Activated effector memory CD4-positive, alpha-beta T cell treated with Interleukin-2 at 50 U/mL for 16 hours (primary cell): ENCODE data around the gene KCP.

Experiments used
- DNase-seq: peaks from one replicate; pipeline ENCODE4 v3.0.0-alpha.2; 2020

Gene KCP

DNA sequence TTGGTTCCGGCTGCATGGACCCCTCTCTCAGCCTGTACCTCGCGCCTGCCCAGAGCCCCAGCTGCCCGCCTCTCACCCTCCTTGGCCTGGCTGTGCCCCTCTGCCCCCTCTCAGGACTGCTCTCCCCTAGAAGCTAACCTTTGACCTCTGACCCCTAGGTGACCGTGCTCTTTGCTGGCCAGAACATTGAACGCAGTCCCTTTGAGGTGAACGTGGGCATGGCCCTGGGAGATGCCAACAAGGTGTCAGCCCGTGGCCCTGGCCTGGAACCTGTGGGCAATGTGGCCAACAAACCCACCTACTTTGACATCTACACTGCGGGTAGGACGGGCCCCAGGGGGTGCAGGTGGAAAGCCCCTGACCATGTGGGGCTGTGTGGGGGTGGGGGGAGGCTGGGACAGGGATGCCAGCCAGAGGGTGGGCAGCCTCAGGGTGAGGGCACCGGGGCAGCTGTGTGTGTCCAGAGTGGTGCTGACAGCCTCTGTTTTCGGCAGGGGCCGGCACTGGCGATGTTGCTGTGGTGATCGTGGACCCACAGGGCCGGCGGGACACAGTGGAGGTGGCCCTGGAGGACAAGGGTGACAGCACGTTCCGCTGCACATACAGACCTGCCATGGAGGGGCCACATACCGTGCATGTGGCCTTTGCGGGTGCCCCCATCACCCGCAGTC lies 72.3 kb downstream of the KCP start:
- DNase-seq: no peak

DNA sequence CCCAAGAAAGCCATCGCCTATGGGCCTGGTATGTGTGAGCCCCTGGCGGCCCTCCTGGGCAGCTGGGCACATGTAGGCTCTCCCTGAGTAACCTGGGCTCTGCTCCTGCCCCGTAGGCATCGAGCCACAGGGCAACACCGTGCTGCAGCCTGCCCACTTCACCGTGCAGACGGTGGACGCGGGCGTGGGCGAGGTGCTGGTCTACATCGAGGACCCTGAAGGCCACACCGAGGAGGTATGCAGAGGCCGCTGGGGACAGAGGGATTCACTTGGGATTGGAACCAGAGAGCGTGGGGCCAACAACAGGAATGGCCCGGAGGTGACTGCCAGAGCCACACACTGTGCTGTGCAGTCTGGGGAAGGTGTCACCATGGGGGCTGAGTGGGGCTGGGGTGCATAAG lies 73.0 kb downstream of the KCP start:
- DNase-seq: no peak

DNA sequence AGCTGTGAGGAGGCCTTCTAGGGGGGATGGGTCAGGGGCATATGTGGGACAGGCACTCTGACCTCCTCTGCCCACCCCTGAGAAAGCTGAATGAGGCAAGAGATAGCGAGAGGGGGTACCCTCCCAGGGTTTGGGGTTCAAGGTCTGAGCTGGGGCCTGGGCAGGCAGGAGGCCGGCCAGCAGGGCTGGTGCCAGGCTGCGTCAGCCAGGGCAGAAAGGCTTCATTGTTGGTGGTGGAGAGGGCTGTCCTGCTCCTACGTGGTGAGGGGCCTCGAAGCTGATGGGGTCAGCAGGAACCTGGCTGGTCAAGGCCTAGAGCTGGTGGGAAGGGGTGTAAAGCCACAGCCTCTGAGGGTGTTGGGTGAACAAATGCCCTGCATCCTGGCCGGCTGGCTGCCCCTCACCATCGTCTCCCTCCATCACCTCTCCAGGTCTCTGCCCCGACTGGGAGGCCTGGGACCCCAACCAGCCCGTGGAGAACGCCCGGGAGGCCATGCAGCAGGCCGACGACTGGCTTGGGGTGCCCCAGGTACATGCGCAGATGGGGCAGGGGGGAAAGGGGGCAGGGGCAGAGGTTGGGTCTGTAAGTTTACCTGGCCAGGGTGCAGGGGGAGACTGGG lies 73.7 kb downstream of the KCP start:
- no peak for DNase-seq

DNA sequence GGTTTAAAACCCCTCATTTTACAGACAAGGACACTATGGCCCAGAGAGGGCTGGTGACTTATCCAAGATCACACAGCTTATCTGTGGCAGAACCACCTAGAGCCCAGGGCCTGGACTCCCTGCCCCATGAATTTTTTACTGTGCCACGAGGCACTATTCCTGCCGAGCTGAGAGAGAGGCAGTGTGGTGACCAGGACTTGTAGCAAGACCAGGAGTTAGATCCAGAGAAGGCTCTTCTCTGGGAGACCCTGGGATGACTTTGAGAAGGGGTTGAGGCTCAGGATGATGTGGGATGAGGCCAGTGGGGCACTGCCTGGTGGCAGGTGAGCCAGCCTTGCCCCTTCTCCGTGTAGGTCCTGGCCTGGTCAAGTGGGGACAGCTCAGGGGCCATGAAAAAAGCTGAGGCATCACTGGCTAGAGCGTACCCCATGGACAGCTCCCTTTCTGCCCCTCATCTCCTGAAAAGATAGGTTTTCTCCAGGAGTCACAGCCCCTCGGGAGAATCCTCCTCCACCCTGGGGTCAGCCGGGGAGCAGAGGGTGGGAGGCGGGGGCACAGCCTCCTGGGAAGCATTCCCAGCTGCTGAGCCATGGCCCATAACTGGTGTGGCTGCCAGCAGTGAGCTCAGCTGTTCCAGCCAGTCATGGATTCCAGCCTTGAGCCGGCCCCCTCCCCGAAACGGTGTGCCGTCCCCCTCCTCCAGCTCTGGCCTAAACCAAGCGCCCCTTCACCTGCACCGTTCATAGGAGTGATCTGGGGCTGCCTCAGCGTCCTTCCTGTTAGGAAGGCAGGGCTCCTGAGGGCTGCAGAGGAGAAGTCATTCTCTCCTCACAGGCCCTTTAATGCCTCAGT lies 74.5 kb downstream of the KCP start:
- no peak for DNase-seq

DNA sequence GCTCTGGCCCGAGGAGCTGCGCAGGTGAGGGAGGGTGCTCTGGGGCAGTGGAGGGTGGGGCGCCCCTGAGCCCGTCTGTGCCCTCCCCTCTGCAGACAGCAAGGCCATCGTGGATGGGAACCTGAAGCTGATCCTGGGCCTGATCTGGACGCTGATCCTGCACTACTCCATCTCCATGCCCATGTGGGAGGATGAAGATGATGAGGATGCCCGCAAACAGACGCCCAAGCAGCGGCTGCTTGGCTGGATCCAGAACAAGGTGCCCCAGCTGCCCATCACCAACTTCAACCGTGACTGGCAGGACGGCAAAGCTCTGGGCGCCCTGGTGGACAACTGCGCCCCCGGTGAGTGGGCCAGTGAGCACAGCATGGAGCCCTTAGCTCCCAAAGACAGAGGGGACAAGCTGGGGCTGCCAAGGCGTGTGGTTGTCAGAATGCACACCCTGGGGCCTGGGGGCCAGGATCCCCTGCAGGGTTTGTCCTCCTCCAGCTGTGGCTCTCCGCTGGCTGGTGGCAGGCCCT lies 75.2 kb downstream of the KCP start:
- DNase-seq: no peak

DNA sequence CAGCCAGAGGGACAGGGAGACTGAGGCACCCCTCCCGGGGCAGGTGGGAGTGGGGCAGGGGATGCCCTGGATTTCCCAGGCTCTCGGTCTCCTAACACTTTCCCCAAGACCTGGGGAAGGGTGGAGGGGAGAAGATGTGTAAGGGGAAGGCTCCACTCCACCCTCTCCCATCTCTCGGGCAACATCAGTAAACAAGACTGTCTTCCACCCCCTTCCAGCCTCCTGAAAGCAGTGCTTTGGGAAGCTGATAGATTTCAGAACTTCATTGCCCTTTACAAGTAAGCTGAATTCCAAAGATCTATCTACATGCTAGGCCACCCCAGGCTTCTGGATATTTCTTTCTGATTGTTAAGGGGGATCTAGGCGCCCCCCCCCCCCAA lies 76.6 kb downstream of the KCP start:
- no peak for DNase-seq

DNA sequence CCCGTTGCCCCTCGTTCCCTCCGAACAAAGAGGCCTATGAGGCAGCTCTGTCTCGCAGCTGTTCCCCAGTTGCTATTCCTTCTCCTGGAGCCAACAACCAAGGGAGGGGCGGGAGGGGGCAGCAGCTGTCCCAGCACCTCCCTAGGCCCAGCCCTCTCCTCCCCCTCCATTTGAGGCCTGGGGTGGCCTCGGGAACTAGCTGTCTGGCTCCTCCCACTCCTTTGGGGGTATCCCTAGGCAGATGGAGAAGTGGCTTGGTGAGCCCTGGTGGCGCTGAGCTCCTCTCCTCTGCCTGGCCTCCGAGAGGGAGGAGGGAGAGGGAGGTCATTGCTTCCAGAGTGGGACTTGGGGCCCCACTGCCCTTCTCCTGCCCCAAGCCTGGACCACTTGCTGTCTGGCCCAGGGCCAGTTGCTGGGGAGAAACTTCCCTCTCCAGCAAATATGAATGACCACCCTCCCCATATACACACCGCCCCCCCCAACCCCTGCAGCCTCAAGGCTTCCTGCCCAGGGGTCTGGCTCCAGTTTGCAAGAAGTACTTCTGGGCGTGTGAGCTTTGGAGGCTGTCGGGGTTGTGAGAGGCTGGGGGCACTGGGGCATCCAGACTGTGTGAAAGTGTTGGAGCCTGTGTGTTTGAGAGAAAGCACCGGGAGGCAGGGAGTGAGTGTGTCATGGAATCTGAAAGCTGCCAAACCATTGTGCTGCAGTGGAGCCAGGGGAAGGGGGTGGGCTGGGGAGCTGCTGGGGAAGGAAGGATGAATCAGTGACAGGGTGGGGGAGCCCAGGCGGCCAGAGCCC lies 77.2 kb downstream of the KCP start:
- no peak for DNase-seq

DNA sequence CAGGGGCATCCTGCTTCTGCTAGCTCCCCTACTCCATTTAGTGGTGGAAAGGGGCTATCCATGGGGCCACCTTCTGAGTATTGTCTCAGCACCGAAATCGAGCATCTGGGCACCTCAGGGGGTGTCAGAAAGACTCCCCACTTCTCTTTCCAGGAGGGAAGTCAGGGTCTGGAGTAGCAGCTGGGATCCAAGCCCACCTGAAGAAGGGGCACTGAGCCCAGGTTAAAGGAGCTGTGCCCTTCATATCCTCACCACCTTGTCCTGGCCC lies 77.7 kb downstream of the KCP start:
- no peak for DNase-seq

DNA sequence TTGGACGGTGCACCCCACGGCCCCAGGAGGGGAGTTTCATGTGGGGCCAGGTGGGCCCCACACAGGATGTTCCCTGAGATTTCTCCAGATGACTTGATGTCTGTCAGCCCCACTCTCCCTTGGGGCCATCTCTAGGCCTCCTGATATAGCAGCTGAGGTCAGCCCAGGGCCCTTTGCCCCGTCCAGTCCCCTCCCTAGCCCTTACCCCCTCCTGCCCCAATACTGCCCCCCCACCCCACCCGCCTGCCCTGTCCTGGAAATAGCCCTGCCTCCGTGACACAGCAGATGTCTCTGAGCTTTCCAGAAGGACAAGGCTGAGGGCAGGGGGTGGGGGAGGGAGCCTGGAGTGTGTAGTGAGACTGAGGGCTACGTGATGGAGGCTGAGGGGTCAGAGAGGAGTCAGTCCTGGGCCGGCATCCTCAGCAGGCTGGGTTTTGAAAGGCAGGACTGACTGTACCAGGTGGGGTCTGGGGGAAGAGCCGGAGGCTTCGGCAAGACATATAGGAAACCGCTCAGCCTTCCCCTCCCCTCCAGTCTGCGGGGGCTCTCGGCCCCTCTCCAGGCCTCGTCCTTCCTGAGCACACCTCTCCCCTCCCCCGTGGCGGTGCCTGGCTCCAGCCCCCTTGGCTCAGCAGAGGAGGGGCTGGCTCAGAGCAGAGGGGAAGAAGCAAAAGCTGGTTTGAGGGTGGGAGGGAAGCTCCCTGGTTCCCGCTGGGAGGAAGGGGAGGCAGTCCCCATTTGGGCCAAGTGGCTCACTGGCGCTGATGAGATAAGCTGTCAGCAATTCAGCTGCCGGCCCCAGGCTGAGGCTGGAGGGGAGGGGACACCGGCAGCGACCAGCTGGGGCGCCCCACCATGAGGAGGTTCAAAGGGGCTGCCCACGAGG lies 78.3 kb downstream of the KCP start:
- no peak for DNase-seq

DNA sequence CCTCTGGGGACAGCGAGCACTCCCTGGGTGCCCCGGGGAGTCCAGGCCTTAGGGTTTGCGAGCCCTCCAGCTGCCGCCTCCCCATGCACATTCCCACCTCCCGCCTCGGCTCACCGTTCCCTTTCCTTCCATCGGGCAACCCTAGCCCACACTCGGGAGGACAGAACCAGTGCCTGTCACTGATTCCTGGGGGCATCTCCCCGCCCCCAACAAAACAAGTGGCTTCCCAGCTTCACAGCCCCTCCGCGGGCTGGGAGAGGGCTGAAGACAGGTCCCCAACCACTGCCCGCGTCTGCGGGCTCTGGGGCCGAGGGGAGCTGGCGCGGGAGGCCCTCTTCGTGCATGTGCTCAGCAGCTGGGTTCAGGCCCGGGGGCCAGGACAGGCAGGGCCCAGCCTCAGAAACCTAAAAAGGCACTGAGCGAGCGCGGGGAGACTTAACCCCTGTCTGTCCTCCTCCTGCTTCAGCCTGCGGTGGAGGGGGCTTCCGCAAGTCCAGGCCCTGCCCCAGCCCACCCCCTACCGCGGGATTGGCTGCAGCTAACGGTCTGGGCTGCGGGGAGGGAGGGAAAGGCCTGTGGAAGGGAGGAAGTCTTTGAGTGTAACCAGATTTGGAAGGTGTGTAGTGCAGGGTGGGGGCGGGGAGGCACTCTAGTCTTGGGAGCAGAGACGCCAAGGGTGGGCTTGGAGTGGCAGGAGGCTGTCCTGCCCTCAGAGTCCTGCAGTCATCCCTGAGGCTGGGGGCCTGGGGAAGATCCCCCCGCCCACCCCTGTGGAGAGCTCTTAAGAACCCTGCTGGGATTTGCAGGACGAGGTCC lies 79.1 kb downstream of the KCP start:
- no peak for DNase-seq

DNA sequence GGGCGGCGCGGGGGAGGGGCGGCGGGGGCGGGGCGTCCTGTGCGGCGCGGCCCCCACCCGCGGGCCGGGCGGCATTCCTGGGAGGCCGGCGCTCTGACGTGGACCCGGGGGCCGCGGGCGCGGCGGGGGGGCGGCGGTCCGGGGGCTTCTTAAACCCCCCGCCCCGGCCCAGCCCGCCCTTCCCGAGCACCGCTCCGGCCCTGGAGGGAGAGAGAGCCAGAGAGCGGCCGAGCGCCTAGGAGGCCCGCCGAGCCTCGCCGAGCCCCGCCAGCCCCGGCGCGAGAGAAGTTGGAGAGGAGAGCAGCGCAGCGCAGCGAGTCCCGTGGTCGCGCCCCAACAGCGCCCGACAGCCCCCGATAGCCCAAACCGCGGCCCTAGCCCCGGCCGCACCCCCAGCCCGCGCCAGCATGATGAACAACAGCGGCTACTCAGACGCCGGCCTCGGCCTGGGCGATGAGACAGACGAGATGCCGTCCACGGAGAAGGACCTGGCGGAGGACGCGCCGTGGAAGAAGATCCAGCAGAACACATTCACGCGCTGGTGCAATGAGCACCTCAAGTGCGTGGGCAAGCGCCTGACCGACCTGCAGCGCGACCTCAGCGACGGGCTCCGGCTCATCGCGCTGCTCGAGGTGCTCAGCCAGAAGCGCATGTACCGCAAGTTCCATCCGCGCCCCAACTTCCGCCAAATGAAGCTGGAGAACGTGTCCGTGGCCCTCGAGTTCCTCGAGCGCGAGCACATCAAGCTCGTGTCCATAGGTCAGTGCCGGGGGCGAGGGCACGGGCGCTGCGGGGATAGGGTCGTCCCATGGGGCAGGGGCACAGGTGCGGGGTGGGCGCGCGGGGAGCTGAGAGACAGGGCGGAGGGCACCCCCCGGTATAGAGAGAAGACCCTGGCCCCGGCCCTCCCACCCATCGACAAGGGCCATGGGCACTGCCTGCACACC lies 80.0 kb downstream of the KCP start, which contains the start of gene FLNC:
TSS of gene FLNC (plus strand) at position 176 of the 947 bp plus-strand sequence. CDS start at position 408, 232 bp downstream.
- DNase-seq: peak; percentile 13

DNA sequence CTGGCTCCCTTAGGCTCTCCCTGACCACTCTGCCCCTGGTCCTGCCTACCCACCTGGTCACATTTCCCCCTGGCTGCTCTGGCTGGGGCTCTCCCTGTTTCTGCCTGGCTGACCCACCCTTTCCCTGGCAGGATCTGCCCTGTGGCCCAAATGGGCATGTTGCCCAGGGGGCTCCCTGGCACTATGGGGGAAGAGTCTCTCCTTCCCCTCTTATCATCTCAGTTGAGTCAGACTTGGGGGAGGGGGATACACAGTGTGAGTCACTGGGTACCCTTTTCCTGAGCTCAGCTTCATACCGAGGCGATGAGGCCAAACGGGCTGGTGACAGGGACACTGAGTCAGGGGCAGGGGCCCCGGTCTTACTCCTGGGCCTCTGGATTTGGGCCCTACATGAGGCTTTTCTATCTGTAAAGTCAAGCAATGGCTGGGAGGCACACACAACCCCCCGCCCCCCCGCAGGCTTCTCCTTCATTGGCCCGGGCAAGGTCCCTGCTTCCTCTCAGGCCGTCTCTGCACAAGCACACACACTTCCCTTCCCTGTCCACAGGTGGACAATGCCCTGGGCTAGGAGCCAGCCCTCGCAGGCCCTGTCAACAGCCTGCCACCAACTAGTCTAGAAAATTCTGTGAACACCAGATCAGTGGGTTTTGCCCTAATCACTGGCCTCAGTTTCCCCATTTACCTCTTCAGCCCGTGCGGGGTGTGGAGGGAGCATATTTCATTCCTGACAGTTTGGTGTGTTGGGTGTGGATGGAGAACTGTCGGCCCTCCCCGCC lies 80.9 kb downstream of the KCP start:
- DNase-seq: no peak

DNA sequence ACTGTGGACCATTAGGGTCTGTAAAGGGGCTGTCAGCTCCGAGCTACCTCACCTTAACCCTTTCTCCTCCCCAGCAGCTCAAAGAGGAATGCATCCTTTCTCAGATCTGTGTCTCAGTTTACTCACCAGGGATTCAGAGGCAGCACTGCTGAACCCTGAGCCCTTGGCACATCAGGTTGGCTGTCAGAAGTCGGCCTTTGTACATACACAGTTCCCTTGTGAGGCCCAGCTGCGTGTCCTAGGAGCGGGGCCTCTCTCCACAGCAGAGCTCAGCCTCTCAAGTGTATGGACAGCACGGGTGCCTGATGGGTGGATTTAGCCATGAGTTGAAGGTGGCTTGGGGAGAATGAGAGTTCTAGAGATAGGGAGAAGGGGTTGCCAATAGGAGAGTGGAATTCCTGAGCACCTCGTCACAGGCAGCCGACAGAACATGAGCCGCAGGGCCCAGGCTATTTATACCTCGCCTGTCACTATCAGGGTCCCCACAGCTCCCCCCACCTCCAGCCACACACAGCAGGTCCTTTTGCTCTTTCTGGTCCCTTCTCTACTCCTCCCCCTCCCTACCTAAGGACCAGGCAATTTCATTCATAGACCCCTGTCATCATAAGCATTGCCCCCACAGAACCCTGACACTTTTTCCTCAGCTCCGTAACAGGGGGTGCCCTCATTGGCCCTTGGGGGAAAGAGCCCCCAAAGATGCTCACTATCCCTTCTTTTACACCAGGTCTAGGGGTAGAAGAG lies 82.4 kb downstream of the KCP start:
- no peak for DNase-seq

DNA sequence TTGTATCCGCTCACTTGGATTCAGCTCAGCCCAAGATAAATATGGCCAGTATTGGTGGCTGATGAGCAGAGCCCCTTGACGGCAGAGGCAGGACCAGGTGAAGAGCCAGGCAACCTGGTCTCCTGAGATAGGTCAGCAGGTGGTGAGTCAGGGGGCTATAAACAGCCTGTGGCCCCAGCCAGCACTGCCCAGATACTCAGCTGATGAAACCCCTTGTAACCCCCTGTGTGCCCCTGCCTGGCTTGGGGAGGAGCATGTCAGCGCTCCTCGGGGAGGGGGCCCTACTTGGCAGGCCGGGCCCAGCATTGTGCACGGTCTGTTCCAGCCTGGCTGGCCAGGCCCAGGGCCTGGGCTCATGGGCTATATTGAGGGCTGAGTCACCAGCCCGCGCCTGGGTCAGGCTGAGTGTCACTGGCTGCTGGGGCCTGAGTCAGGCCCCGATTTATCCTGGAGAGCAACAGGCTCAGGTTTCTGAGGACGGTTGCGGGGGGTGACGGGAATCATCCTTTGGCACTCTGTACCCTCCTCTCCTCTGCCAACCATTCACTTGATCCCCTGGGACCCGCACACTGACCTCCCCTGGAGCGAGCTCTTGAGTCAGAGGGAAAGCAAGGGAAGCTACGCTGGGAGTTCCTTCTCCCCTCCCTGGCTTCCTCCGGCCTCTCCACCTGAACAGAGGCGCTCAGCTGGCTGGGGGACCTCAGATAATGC lies 83.1 kb downstream of the KCP start:
- DNase-seq: no peak

DNA sequence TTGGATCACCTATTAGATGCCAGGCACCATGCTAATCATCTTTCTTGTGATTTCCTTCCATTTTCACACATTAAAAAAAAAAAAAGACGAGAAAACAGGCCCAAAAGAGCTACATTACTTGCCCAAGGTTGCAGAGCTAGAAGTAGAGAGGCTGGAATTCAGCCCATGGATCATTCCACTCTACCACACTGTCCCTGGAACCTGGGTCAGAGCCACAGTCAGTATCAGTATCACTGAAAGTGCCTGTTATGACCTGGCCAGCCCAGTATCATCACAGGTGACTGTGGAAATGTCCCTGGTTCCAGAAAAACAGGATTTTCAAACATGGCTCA lies 83.6 kb downstream of the KCP start:
- DNase-seq: no peak
